HK-2 (cell line): ENCODE measurements around the gene DNAJC11.
"Not testable (repeated sequence)": the region's sequence is repeated elsewhere in the genome, so short reads cannot be mapped to it uniquely, and the experiment has no call there.

Experiments
- DNase-seq: peaks from one replicate; pipeline ENCODE4 v3.0.0-alpha.2; 2018; ENCODE audit not compliant: unreplicated experiment

DNAJC11 gene

GRCh38 chr1:6701437-6702153, at the start of gene DNAJC11:
TSS of gene DNAJC11 (minus strand) at chr1:6701816. CDS start at chr1:6701800, 16 bp downstream.
- peak; percentile 89 for DNase-seq

DNA sequence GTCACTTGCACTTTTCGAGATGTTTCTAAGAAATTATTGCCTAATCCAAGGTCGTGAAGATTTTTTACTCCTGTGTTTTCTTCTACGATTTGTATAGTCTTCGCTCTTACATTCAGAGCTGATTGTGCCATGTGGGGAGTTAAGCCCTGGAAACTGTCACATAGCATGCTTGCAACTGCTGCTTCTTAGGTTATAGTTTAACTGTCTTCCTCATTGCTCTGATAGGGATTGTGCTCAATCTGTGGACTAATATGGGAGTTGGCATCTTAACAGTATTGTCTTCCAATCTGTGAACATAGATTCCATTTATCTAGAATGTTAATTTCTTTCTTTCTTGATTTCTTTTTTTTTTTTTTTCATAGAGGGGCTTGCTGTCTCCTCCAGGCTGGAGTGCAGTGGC, 48.9 kb upstream of the DNAJC11 start:
- DNase-seq = no peak

GRCh38 chr1:6747674-6748073, 46.1 kb upstream of the DNAJC11 start:
- no peak for DNase-seq

DNA sequence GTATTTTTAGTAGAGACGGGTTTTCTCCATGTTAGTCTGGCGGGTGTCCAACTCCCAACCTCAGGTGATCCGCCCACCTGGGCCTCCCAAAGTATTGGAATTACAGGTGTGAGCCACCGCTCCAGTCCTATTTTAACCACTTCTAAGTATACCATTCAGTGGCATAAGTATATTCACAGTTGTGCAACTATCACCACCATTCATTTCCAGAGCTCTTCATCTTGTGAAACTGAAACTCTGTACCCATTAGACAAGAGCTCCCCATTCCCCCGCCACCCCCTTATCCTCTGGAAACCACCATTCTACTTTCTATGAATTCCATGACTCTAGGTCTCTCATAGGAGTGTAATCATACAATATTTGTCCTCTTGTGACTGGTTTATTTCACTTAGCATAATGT, 43.5 kb upstream of the DNAJC11 start:
- DNase-seq = no peak

DNA sequence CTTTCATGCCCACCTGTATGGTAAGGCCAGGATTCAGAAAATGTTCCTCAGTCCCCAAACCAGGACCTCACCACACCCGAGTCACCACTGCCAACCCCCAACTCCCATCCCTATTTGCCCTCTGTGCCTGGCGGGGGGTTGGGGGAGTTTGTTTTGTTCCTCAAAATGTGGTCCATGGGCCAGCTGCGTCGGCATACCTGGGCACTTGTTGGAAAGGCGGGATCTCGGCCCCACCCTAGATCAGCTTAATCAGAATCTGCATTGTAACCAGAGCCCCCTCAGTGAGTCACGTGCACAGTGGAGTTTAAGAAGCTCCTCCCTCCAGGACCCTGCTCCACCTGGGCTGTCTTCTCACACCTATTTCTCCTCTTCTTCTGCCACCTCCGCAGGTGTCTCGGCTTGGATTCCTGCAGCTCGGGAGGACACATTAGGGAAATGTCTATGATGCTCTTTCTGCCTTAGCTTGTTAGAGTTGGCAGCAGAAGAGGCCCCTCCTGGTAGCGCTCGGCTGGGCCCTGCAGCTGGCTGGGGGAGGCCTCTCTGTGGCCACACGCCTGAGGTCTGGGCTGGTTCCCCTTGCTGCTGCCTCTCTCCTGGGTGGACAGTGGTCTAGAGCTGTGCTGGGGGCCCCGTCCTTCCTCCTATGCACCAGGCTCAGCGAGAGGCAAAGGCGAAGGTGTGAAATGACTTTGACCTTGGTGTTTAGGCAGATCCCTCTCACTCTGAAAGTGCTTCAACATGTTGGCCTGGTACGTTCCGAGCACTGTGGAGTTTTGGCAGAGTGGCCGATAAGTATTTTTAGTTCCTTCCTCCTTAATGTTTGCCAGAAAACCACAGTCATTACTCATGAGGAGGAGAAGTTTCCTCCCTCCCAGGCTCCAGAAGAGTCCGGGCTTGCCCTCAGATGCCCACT, 41.8 kb upstream of the DNAJC11 start:
- DNase-seq = peak; percentile 22

GRCh38 chr1:6742676-6743188, 41.1 kb upstream of the DNAJC11 start:
- DNase-seq = not testable (repeated sequence)

- DNase-seq = no peak
Observed at GRCh38 chr1:6738987-6739676, 37.5 kb upstream of the DNAJC11 start.

DNA sequence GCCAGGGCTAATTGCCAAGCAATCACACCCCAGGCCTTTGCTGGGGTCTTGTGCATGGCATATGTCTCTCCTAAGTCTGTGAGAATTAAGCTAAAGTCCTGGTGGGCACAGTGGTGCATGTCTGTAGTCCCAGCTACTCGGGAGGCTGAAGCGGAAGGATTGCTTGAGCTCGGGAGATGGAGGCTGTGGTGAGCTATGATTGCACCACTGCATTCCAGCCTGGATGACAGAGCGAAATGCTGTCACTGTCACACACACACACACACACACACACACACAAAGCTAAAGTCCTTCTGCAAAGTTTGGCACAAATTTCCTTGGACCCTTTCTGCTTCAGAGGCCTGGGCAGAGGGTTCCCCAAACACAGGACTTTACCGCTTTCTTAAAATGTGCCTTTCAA, 31.3 kb upstream of the DNAJC11 start:
- DNase-seq = no peak

- DNase-seq = no peak
Observed at GRCh38 chr1:6731905-6732304, 30.3 kb upstream of the DNAJC11 start.

DNA sequence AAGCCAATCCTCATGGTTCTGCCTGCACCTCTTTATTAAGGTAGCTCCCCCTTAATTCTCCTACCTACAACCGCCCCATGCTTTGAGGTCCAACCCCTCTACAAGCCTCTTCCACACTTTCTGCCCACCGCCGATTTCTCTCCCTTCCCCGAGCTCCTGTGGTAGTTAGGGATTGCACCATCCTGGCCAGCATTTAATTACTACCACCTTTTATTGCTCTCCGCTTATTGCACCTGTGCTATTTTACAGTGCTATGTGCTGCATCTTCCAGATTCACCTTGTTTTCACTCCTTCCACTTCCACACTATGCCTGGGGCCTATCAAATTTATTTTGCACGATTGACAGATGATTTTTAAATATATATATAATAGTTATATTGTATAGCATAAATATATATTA, 29.3 kb upstream of the DNAJC11 start:
- DNase-seq = no peak

- no peak for DNase-seq
Observed at GRCh38 chr1:6730473-6730872, 28.9 kb upstream of the DNAJC11 start.

DNA sequence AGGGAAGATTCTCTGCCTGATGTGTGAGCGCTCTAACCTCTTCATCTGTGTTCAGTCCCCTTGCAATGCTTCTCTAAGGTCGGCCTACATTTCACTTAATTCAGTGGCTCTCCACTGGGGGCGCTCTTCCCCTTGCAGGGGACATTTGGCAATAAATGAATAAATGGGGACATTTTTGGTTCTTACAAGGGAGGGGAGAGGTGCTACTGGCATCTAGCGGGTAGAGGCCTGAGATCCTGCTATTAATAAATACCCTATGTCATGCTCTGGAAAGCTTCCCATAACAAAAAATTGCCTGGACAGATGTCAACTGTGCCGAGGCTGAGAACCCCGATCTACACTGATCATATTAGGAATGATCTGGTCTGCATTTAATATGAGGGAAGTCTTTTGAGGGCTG, 25.9 kb upstream of the DNAJC11 start:
- peak; percentile 44 for DNase-seq

- no peak for DNase-seq
Observed at GRCh38 chr1:6726253-6726652, 24.6 kb upstream of the DNAJC11 start.

- DNase-seq = peak; percentile 43
Observed at GRCh38 chr1:6724517-6725141, 23.0 kb upstream of the DNAJC11 start.

DNA sequence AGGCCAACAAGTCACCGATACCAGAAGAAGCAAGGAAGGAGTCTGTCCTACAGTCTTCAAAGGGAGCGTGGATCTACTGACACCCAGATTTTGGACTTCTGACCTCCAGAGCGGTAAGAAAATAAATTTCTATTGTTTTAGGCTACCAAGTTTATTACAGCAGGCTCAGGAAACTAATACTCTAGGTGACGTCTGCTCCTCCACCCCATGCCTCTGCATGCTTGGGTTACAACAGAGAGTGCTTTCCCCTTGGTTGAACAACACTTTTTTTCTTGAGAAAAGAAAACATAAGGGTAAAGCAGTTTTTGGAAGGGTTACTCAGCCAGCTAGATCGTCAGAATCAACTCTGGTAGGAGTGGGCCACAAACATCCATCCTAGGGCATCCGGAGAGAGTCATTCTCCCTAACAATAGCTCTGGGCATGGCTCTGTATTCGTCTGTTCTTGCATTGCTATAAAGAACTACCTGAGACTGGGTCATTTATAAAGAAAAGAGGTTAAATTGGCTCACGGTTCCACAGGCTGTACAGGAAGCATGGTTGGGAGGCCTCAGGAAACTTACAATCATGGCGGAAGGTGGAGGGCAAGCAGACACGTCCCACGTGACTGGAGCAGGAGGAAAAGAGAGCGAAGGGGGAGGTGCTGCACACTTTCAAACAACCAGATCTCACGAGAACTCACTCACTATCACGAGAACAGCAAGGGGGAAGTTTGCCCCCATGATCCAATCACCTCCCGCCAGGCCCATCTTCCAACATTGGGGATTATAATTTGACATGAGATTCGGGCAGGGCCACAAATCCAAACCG, 22.2 kb upstream of the DNAJC11 start:
- DNase-seq = no peak

DNA sequence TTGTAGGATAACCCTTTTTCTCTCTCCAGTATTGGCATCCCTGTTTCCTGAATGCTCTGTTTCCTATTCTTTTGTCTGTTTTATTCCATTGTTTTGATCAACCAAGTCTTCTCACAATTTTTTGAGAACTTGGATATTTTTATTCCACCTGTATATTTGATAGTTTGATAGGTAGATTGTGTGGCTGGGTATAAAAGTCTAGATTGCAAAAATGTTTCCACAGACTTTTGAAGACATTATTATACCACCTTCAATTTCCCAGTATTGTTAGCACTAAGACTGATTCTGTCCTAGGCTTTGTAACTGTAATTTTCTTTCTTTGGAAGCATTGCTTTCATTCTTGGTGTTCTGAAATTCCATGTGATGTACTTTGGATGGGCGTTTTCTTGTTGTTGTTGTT, 9.6 kb upstream of the DNAJC11 start:
- no peak for DNase-seq

GRCh38 chr1:6704746-6705145, 3.1 kb upstream of the DNAJC11 start:
- no peak for DNase-seq

GRCh38 chr1:6703016-6703415, 1.4 kb upstream of the DNAJC11 start:
- no peak for DNase-seq

DNA sequence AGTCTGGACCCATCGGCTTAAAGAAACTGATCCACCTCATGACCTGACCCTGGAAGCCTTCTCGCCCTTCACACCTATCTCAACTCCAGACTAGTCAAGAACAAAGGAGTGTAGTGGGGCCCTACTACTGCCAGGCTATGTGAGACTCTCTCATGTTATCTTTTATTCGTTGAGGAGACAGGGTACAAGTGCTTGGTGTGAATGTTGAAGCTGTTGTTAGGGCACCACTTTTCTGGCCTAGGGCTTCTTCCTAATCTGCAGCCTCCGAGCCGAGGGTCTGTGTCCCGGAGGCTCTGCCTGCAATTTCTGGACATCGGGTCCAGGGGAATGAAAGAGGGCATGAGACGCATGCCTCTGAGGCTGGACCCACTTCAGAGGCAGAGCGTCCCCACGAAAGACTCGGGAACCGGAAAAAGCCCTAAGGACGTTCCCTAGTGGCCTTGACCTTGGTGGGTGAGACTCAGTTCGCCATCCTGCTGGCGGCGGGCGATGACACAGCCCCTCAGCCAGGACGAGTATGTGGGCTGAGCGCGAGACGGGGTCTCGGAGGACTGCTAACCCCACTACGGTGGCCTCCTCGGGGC, 671 bp downstream of the DNAJC11 start:
- no peak for DNase-seq

DNA sequence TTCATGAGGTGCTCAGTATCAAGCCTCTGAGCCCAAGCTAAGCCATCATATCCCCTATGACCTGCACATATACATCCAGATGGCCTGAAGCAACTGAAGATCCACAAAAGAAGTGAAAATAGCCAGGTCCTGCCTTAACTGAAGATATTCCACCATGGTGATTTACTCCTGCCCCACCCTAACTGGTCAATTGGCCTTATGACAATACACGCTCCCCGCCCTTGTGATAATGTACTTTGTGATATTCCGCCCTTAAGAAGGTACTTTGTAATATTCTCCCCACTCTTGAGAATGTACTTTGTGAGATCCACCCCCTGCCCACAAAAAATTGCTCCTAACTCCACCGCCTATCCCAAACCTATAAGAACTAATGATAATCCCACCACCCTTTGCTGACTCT, 1.7 kb downstream of the DNAJC11 start:
- not testable (repeated sequence) for DNase-seq

DNA sequence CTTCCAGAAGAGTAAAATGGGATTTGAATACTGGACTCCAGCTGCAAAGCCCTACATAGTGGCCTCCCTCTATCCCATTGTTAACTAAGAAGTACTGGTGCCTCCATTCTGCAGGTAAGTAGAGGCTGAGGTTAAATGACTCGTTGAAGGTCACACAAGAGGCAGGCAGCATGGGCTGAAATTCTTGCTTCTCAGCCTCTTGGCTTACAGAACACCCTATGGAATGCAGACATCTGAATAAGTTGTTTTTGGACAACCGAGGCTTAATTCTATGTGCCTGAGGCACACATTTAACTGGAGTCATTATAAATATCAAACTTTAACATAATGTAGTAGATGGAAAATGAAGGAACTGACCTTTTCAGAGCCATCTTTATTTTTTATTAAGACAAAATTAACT, 5.7 kb downstream of the DNAJC11 start:
- no peak for DNase-seq
